Prostate gland (tissue), 2 donors: Measurements from ENCODE around the gene CREB3L1. TPM values are rescaled to one million over a fixed set of nuclear protein-coding genes. Genes with fewer than 3 reads are reported as not detected.

Experiments
- DNase-seq: peaks from one replicate; pipeline ENCODE4 v3.0.0-alpha.2; 2019; ENCODE audit warnings: low spot score
- H3K27ac ChIP-seq, 2 donors: fragments of 200-600 bp; sonication (generic); 2 replicates each; pipeline ENCODE4 v1.5.1; 2017 to 2019
- H3K27me3 ChIP-seq: fragments of 200-600 bp; sonication (generic); replicated peaks from 2 replicates; pipeline ENCODE4 v1.5.1; 2019; ENCODE audit not compliant: insufficient read depth
- H3K36me3 ChIP-seq, 2 donors: fragments of 200-600 bp; sonication (generic); 1 replicate in 1 of 2; 2 replicates in 1 of 2; pipeline versions ENCODE4 v1.5.1 to v1.8.1; 2017 to 2019
- H3K4me1 ChIP-seq: fragments of 200-600 bp; sonication (generic); replicated peaks from 2 replicates; pipeline ENCODE4 v1.5.1; 2019
- H3K4me3 ChIP-seq, 2 donors: fragments of 200-600 bp; sonication (generic); 2 replicates each; pipeline ENCODE4 v1.5.1; 2017 to 2019
- H3K9me3 ChIP-seq: fragments of 200-600 bp; sonication (generic); 2 replicates; pipeline ENCODE4 v1.5.1; 2017
- POLR2A ChIP-seq: fragments of 450-650 bp; IDR thresholded peaks from one replicate; pipeline ENCODE4 v1.6.1; 2016; ENCODE audit warnings: antibody characterized with exemption, mild to moderate bottlenecking
- POLR2AphosphoS5 ChIP-seq: sonication (generic); formaldehyde crosslinking; IDR thresholded peaks from one replicate; pipeline ENCODE4 v1.6.1; 2017; ENCODE audit warnings: antibody characterized with exemption
- WGBS: methylation state at CpG from one replicate; pipeline ENCODE4 v1.1.5; 2018; 5-methylcytosine and 5-hydroxymethylcytosine counted together
- intact Hi-C: fragments of 100-400 bp; cut with DNase I; formaldehyde crosslinking; loops from one replicate; pipeline ENCODE4 v1.14.2; 2022
- total RNA-seq, 2 donors: library from RNA; depleted of rRNA; stranded (reverse); fragments of >200 nt; gene quantifications; one replicate each; pipeline ENCODE4 v1.1.0, GENCODE V29; 2016
- TF ChIP-seq, protein P1 (sequence below), 4 experiments: fragments of 200-600 bp in 2 of 4; fragments of 450-650 bp in 2 of 4; sonication (generic) in 2 of 4; IDR thresholded peaks; 1 replicate in 3 of 4; 2 replicates in 1 of 4; pipeline ENCODE4 v1.5.1; 2016 to 2019; ENCODE audit warnings: antibody characterized with exemption in 4 of 4, mild to moderate bottlenecking in 2 of 4, moderate library complexity in 2 of 4

Gene CREB3L1
- total RNA-seq, 2 donors from 2014 or later = 41.0 to 47.0 TPM

DNA sequence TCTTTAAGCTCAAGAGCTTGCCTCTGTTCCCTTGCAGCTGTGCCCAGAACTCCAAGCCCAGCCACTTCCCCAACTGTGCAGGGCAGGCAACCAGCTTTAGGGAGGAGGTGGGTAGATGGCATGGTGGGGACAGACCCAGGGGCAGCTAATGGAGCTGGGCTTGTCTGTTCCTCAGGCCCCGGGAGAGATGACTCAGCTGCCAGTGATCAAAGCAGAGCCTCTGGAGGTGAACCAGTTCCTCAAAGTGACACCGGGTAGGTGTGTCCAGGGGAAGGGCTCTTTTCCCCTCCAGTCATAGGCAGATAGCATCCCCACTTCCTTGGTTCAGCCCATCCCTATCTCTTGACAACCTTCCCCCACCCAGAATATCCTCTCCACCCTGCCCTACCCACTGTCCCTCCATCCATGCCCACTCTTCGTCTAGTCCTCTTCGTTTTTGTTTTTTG is 32.4 kb downstream of the CREB3L1 start:
- no peak for DNase-seq
- Histone ChIP-seq H3K4me1 (no peaks in the 10 kb centered on the region), H3K27me3 (no peaks in the 10 kb centered on the region), H3K36me3 (peaks cover 0 to 4% of the 10 kb centered on the region in 2 donors), H3K27ac (no peak overlapping the region), H3K9me3 (no peaks in the 10 kb centered on the region), H3K4me3 (no peak overlapping the region)
- 48% methylated on average over 4 of the region's 4 CpGs for WGBS
- TF ChIP-seq, protein P1, sequence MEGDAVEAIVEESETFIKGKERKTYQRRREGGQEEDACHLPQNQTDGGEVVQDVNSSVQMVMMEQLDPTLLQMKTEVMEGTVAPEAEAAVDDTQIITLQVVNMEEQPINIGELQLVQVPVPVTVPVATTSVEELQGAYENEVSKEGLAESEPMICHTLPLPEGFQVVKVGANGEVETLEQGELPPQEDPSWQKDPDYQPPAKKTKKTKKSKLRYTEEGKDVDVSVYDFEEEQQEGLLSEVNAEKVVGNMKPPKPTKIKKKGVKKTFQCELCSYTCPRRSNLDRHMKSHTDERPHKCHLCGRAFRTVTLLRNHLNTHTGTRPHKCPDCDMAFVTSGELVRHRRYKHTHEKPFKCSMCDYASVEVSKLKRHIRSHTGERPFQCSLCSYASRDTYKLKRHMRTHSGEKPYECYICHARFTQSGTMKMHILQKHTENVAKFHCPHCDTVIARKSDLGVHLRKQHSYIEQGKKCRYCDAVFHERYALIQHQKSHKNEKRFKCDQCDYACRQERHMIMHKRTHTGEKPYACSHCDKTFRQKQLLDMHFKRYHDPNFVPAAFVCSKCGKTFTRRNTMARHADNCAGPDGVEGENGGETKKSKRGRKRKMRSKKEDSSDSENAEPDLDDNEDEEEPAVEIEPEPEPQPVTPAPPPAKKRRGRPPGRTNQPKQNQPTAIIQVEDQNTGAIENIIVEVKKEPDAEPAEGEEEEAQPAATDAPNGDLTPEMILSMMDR (IDR thresholded peaks at IDR 0.05) = no peak
- TF ChIP-seq POLR2AphosphoS5 = no peak
- no peak for TF ChIP-seq POLR2A
- intact Hi-C loops = loop anchor here (10.0 kb wide), 1 partner anchor 345 kb away; no protein-coding TSS in a partner anchor

DNA sequence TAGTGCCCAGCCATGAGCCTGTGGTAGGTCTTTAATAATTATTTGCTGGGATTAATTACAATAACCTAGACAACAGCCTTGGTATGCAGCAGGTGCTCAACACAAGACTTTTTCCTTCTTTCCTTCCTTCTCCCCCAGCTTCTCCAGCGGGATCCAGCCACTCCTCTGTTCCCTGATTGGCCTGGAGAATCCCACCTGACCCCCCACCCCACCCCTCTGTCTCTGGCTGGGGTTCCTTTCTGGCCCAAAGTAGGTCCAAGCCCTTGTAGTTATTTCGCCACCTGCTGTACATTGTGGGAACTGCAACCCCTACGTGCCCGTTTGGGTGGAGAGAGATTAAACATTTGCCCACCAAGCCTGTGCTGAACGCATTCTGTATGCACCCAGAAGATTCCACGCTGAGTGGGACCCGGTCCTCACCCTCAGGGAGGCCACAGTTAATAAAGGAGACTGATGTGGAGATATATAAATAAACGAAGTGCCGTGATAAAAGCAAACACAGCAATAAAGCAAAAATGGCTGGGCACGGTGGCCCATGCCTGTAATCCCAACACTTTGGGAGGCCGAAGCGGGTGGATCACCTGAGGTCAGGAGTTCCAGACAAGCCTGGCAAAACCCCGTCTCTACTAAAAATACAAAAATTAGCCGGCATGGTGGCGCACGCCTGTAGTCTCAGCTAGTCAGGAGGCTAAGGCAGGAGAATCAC is 37.7 kb downstream of the CREB3L1 start:
- 45% methylated on average over 16 of the region's 16 CpGs for WGBS
- intact Hi-C loops = loop anchor here (10.0 kb wide), 1 partner anchor 350 kb away; no protein-coding TSS in a partner anchor
- H3K4me1 ChIP-seq = no peaks in the 10 kb centered on the region
- no peaks in the 10 kb centered on the region for H3K9me3 ChIP-seq
- DNase-seq = peak; percentile 43
- no peaks in the 10 kb centered on the region for H3K27me3 ChIP-seq
- TF ChIP-seq, protein P1 (IDR thresholded peaks at IDR 0.05) = peak; percentile 77 to 86 (median 80)
- TF ChIP-seq POLR2A = no peak
- peak; percentile 5 for TF ChIP-seq POLR2AphosphoS5
- no peak overlapping the region for H3K4me3 ChIP-seq
- H3K36me3 ChIP-seq = peaks cover 10 to 13% of the 10 kb centered on the region in 2 donors
- no peak overlapping the region for H3K27ac ChIP-seq

DNA sequence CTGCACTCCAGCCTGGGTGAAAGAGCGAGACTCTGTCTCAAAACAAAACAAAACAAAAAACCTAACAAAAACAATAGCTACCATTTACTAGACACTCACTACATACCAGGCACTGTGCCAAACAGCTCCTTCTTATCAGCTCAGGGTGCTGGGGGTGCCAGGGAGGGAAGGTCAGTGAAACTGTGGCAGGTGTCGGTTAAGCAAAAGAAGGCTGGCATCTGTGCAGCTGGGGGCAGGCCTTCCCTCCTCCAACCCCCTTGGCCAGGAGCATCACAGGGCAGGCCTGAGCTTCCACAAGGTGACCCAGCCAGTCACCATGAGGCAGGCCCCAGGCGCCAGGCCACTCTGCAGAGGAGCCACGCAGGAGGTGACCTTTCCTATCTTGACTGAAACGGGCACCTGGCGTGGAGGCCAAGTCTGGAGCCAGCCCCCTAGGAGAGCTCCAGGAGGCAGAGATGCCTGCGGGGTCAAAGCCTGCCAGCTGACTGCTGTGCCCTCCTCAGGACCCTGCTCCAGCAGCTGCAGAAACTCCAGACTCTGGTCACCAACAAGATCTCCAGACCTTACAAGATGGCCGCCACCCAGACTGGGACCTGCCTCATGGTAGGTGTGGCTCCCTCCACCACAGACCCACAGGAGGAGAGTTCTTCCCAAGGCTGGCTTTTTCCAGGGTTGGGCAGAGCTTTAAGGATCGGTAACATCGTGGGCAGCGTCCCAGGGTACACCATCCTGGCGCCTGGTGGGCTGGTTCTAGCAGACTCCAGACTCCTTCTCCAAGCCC is 38.5 kb downstream of the CREB3L1 start:
- no peak for TF ChIP-seq POLR2AphosphoS5
- no peak for TF ChIP-seq POLR2A
- TF ChIP-seq, protein P1 (IDR thresholded peaks at IDR 0.05) = no peak
- no peak for DNase-seq
- no peaks in the 10 kb centered on the region for H3K27me3 ChIP-seq
- intact Hi-C loops = loop anchor here (10.0 kb wide), 1 partner anchor 351 kb away; no protein-coding TSS in a partner anchor
- H3K36me3 ChIP-seq = peaks cover 5 to 13% of the 10 kb centered on the region in 2 donors
- H3K27ac ChIP-seq = no peak overlapping the region
- WGBS = 88% methylated on average over 12 of the region's 12 CpGs
- H3K4me1 ChIP-seq = no peaks in the 10 kb centered on the region
- H3K4me3 ChIP-seq = no peak overlapping the region
- no peaks in the 10 kb centered on the region for H3K9me3 ChIP-seq

DNA sequence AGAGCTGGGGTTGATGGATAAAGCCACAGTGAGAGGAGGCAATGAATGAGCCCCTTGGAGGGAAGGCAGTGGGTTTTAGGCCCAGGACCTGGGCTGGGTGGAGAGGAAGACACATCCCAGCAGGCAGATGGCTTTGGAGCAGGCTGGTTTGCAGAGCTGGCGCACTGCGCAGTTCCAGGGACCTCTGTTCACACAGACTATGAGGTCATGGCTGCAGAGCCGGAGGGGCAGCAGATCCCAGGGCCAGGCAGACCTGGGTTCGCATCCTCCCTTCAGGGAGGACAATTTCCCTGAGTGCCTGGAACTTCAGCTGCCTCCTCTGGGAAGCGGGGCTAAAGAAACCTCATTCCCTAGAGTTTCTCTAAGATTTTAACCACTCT is 41.6 kb downstream of the CREB3L1 start:
- intact Hi-C loops = loop anchor here (10.0 kb wide), 1 partner anchor 354 kb away; no protein-coding TSS in a partner anchor
- Histone ChIP-seq H3K27me3 (no peaks in the 10 kb centered on the region), H3K4me1 (no peaks in the 10 kb centered on the region), H3K9me3 (no peaks in the 10 kb centered on the region), H3K36me3 (peaks cover 5 to 13% of the 10 kb centered on the region in 2 donors), H3K4me3 (no peak overlapping the region), H3K27ac (no peak overlapping the region)
- TF ChIP-seq POLR2A (no peak), POLR2AphosphoS5 (no peak)
- TF ChIP-seq, protein P1 (IDR thresholded peaks at IDR 0.05) = no peak
- DNase-seq = no peak
- WGBS = 96% methylated on average over 5 of the region's 5 CpGs
